ENCODE data around the gene BBC3.

DNA sequence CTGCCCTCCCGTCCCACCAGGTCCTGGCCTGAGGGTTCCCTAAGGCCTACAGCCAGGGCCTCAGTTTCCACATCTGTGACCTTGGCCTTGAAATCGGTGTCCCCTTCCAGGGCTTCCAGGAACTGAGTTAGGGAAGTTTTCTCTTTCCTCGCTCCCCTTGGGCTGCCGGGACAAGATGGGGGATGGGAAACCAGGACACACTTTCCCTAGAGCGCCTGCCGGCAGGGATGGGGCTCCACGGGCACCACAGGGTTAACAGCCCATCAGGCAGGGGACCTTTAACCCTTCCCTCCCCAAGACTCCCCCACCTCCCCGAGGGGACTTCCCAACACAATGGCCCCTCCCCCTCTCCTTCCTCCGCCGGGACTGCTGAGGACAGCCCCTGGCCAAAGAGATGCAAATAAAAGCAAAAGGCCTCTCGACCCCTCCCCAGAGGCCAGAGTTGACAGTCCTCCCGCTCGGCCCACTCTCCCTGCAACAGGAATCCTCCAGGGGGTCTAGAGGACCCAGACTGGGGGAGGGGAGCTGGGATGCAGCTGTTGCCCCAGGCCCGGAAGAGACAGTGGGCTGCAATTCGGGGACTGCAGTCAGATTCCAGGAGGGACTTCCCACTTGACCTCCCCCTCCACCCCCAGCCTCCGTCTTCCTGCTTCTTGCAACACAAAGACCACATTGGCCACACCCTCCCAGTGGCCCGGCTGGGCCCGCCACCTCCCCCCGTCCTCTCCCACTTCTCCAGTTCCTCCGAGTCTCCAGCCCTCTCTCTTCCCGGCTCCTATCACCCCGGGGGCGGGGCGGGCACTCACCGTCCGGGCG is 3.4 kb downstream of the BBC3 start:
- TF ChIP-seq, protein P1, sequence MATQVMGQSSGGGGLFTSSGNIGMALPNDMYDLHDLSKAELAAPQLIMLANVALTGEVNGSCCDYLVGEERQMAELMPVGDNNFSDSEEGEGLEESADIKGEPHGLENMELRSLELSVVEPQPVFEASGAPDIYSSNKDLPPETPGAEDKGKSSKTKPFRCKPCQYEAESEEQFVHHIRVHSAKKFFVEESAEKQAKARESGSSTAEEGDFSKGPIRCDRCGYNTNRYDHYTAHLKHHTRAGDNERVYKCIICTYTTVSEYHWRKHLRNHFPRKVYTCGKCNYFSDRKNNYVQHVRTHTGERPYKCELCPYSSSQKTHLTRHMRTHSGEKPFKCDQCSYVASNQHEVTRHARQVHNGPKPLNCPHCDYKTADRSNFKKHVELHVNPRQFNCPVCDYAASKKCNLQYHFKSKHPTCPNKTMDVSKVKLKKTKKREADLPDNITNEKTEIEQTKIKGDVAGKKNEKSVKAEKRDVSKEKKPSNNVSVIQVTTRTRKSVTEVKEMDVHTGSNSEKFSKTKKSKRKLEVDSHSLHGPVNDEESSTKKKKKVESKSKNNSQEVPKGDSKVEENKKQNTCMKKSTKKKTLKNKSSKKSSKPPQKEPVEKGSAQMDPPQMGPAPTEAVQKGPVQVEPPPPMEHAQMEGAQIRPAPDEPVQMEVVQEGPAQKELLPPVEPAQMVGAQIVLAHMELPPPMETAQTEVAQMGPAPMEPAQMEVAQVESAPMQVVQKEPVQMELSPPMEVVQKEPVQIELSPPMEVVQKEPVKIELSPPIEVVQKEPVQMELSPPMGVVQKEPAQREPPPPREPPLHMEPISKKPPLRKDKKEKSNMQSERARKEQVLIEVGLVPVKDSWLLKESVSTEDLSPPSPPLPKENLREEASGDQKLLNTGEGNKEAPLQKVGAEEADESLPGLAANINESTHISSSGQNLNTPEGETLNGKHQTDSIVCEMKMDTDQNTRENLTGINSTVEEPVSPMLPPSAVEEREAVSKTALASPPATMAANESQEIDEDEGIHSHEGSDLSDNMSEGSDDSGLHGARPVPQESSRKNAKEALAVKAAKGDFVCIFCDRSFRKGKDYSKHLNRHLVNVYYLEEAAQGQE (IDR thresholded peaks at IDR 0.05; ENCODE audit: insufficient read depth in 1 of 2, low read depth in 2 of 2, low read length in 2 of 2): no peak; a peak in 1 of 4 replicates
- TF ChIP-seq FOXP2 (optimal IDR thresholded peaks at IDR 0.05; ENCODE audit: borderline replicate concordance, extremely low read depth, extremely low read length, insufficient read depth) (peak; percentile 41), TAF1 (IDR thresholded peaks at IDR 0.05; ENCODE audit: borderline replicate concordance, insufficient read depth, low read length) (no peak)

Measured in PFSK-1 (cell line).